ENCODE measurements around the gene TBCE. TPM values are rescaled to one million over a fixed set of nuclear protein-coding genes. Genes with fewer than 3 reads are reported as not detected.

The TBCE gene
- total RNA-seq, 4 donors from 2014 or later, result 38.0 to 50.3 (median 44.8) TPM

DNA sequence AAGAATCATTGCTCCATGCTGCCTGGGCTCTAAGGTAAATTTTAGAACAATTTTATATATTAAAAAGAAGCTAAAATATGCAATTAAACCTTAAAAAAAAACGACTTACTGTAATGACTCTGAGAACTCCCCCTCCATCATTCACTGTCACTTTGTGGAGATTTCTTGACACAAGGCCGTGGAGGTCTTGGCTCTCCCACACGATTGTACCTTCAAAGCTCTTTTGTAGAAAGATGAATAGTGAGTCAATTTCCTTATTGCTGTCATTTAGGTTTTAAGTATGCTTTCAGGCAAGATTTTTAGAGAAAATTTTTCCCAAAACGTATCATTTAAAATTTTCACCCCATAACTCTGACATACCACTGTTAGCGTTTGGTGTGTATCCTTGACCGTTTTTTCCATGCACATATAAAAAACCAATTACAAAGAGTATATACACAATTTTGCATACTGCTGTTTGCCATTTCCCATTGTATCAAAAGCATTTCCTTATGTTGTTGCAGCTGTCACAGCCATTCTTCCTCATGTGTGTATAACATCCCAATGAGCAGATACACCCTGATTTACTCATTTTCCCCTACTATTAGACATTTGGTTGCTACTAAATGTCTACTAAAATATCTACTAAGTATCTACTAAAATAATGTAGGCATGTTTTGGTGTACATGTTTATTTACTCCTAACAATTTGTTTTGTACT lies 103.7 kb downstream of the TBCE start:
- DNase-seq, result no peak
- no peaks in the 10 kb centered on the region for H3K27me3 ChIP-seq
- intact Hi-C loops (cut with DNase I), result no loop called here
- TF ChIP-seq, protein P1, sequence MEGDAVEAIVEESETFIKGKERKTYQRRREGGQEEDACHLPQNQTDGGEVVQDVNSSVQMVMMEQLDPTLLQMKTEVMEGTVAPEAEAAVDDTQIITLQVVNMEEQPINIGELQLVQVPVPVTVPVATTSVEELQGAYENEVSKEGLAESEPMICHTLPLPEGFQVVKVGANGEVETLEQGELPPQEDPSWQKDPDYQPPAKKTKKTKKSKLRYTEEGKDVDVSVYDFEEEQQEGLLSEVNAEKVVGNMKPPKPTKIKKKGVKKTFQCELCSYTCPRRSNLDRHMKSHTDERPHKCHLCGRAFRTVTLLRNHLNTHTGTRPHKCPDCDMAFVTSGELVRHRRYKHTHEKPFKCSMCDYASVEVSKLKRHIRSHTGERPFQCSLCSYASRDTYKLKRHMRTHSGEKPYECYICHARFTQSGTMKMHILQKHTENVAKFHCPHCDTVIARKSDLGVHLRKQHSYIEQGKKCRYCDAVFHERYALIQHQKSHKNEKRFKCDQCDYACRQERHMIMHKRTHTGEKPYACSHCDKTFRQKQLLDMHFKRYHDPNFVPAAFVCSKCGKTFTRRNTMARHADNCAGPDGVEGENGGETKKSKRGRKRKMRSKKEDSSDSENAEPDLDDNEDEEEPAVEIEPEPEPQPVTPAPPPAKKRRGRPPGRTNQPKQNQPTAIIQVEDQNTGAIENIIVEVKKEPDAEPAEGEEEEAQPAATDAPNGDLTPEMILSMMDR (IDR thresholded peaks at IDR 0.05), result no peak
- TF ChIP-seq POLR2A (IDR thresholded peaks at IDR 0.05), result no peak
- 88 to 93% methylated on average over 6 of the region's 6 CpGs for whole genome bisulfite sequencing, 2 donors
- H3K36me3 ChIP-seq, result peaks cover 4 to 6% of the 10 kb centered on the region in 2 donors
- no peak overlapping the region for H3K4me3 ChIP-seq (replicated peaks in 1 of 3)
- H3K27ac ChIP-seq, result no peak overlapping the region
- no peaks in the 10 kb centered on the region for H3K4me1 ChIP-seq
- no peaks in the 10 kb centered on the region for H3K9me3 ChIP-seq

DNA sequence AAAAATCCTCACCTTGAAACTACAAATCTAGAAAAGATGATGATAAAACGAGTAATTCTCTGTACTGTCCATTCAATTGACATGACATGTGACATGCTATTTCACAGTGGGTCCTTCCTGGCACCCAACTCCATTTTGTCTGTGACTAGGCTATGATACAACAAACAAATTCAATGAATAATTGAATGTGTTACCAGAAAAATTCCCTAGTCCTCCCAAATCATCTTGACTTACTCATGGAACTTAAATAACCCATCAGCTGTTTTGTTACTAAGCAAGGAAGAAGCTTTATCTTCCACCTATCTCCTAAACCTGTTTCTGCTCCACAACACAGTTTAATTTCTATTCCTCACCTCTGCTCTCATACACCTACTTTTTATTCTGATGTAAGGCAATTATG lies 106.6 kb downstream of the TBCE start:
- H3K4me1 ChIP-seq, result no peaks in the 10 kb centered on the region
- H3K4me3 ChIP-seq (replicated peaks in 1 of 3), result no peak overlapping the region
- DNase-seq, result no peak
- TF ChIP-seq, protein P1 (IDR thresholded peaks at IDR 0.05), result no peak
- no peak for TF ChIP-seq POLR2A (IDR thresholded peaks at IDR 0.05)
- no peaks in the 10 kb centered on the region for H3K27me3 ChIP-seq
- H3K27ac ChIP-seq, result no peak overlapping the region
- intact Hi-C loops (cut with DNase I), result no loop called here
- no peaks in the 10 kb centered on the region for H3K9me3 ChIP-seq
- WGBS, 2 donors, result 94% methylated on average over 1 of the region's 1 CpG
- H3K36me3 ChIP-seq, result peaks cover 6 to 7% of the 10 kb centered on the region in 2 donors

DNA sequence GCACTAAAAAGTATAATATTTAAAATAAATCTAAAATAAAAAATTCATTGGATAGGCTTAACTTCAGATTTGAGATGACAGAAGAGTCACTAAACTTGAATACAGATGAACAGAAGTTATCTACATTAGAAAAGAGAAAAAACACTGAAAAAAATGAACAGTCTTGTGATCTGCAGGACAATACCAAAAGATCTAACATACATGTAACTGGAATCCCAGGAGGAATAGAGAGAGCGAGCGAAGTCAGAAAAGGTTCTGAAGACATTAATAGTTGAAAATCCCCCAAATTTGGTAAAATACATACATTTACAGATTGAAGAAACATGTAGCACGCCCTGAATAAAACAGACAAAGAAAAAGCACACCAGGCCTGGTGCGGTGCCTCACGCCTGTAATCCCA lies 115.9 kb downstream of the TBCE start:
- Histone ChIP-seq H3K4me1 (no peaks in the 10 kb centered on the region), H3K27me3 (no peaks in the 10 kb centered on the region), H3K27ac (no peak overlapping the region), H3K4me3 (replicated peaks in 1 of 3) (no peak overlapping the region), H3K9me3 (no peaks in the 10 kb centered on the region), H3K36me3 (peaks cover 9 to 16% of the 10 kb centered on the region in 2 donors)
- DNase-seq, result no peak
- no peak for TF ChIP-seq POLR2A (IDR thresholded peaks at IDR 0.05)
- TF ChIP-seq, protein P1 (IDR thresholded peaks at IDR 0.05), result no peak
- intact Hi-C loops (cut with DNase I), result no loop called here
- WGBS, 2 donors, result 97 to 98% methylated on average over 5 of the region's 5 CpGs

DNA sequence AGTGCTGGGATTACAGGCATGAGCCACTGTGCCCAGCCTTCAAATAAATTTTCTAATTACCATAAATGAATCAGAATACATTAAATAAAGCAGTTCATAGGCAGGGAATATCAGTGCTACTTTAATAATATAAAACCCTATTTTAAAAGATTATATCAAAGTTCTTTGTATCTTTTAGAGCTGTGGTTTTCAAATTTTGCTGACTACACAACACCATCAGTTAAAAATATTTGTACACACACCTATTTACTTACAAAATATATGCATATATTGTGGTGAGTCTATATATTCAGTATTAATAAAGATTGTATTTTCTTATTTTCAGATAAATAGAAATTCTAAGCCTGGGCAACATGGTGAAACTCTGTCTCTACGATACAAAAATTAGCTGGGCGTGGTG lies 118.3 kb downstream of the TBCE start:
- no peaks in the 10 kb centered on the region for H3K27me3 ChIP-seq
- no peaks in the 10 kb centered on the region for H3K9me3 ChIP-seq
- H3K4me1 ChIP-seq, result peaks cover 3 to 4% of the 10 kb centered on the region in 2 donors
- peaks cover 0 to 6% of the 10 kb centered on the region in 2 donors for H3K36me3 ChIP-seq
- TF ChIP-seq POLR2A (IDR thresholded peaks at IDR 0.05), result no peak
- TF ChIP-seq, protein P1 (IDR thresholded peaks at IDR 0.05), result no peak
- WGBS, 2 donors, result 95 to 97% methylated on average over 2 of the region's 2 CpGs
- no peak overlapping the region for H3K27ac ChIP-seq
- no peak for DNase-seq
- H3K4me3 ChIP-seq (replicated peaks in 1 of 3), result no peak overlapping the region
- intact Hi-C loops (cut with DNase I), result no loop called here

DNA sequence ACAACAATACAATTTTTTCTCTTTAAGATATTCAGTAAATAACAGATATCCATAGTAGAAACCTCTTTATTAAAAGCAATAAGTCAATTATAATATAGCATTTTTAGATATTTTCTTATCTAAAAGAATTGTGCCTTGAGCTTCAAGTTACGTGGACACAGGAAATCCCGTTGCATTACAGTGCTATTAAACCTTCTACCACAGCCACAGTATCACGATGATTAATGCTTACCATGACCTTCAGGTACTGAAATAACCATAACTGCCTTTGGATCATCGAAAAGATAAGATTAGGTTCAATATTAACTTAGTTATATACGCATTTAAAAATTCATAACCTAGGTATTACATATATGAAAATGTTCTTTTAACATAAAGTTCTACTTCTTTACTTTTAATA lies 119.1 kb downstream of the TBCE start:
- no peaks in the 10 kb centered on the region for H3K9me3 ChIP-seq
- no peak for TF ChIP-seq POLR2A (IDR thresholded peaks at IDR 0.05)
- TF ChIP-seq, protein P1 (IDR thresholded peaks at IDR 0.05), result no peak
- H3K27me3 ChIP-seq, result no peaks in the 10 kb centered on the region
- intact Hi-C loops (cut with DNase I), result no loop called here
- 75 to 83% methylated on average over 5 of the region's 5 CpGs for WGBS, 2 donors
- no peak overlapping the region for H3K4me3 ChIP-seq (replicated peaks in 1 of 3)
- H3K27ac ChIP-seq, result no peak overlapping the region
- no peak for DNase-seq
- H3K36me3 ChIP-seq, result peaks cover 0 to 6% of the 10 kb centered on the region in 2 donors
- peaks cover 3 to 4% of the 10 kb centered on the region in 2 donors for H3K4me1 ChIP-seq
